Putamen (tissue), 1 donor: ENCODE data around the gene HIP1R.

Experiments used
- DNase-seq: peaks from one replicate; pipeline ENCODE4 v3.0.0-alpha.2; 2016; ENCODE audit warnings: low spot score

Gene HIP1R

GRCh38 chr12:122830517-122831214 lies 4.6 kb upstream of the HIP1R start:
- no peak for DNase-seq

- no peak for DNase-seq
Measured at GRCh38 chr12:122834104-122834920, 945 bp upstream of the HIP1R start.

- DNase-seq: no peak
Measured at GRCh38 chr12:122835750-122836026, 431 bp downstream of the HIP1R start.

GRCh38 chr12:122836027-122836921 lies 1.0 kb downstream of the HIP1R start:
- DNase-seq: no peak

- no peak for DNase-seq
Measured at GRCh38 chr12:122837306-122838265, 2.3 kb downstream of the HIP1R start.

- DNase-seq: no peak
Measured at GRCh38 chr12:122838841-122839240, 3.6 kb downstream of the HIP1R start.

GRCh38 chr12:122839907-122840554 lies 4.8 kb downstream of the HIP1R start:
- DNase-seq: no peak

- no peak for DNase-seq
Measured at GRCh38 chr12:122840580-122841513, 5.6 kb downstream of the HIP1R start.

GRCh38 chr12:122841544-122842321 lies 6.5 kb downstream of the HIP1R start:
- DNase-seq: peak; percentile 71

GRCh38 chr12:122842505-122843405 lies 7.5 kb downstream of the HIP1R start:
- no peak for DNase-seq

- no peak for DNase-seq
Measured at GRCh38 chr12:122843455-122843854, 8.2 kb downstream of the HIP1R start.

- no peak for DNase-seq
Measured at GRCh38 chr12:122844366-122844971, 9.2 kb downstream of the HIP1R start.

GRCh38 chr12:122845041-122845864 lies 10.0 kb downstream of the HIP1R start:
- peak; percentile 97 for DNase-seq

GRCh38 chr12:122845865-122846621 lies 10.8 kb downstream of the HIP1R start:
- no peak for DNase-seq

GRCh38 chr12:122846622-122847515 lies 11.6 kb downstream of the HIP1R start:
- DNase-seq: no peak
